Progenitor cell of endocrine pancreas (in vitro differentiated cells): ENCODE results near the gene PFKFB2. TPM values are rescaled to one million over a fixed set of nuclear protein-coding genes. Genes with fewer than 3 reads are reported as not detected.

Experiments
- DNase-seq: peaks from one replicate; pipeline ENCODE4 v3.0.0; 2021; ENCODE audit warnings: low spot score; ENCODE audit not compliant: unreplicated experiment
- H3K27ac Mint-ChIP-seq: 2 replicates; pipeline ENCODE4 v1.8.0; 2021; ENCODE audit warnings: mild to moderate bottlenecking, moderate library complexity, mixed read lengths
- H3K27me3 Mint-ChIP-seq: 2 replicates; pipeline ENCODE4 v1.8.0; 2021; ENCODE audit warnings: mixed read lengths
- H3K36me3 Mint-ChIP-seq: 2 replicates; pipeline ENCODE4 v1.8.0; 2022; ENCODE audit warnings: mixed read lengths; ENCODE audit not compliant: insufficient read depth
- H3K4me1 Mint-ChIP-seq: 2 replicates; pipeline ENCODE4 v1.8.0; 2021; ENCODE audit warnings: low read depth, mixed read lengths
- H3K4me3 Mint-ChIP-seq: 2 replicates; pipeline ENCODE4 v1.8.0; 2021; ENCODE audit warnings: low read depth, mild to moderate bottlenecking, moderate library complexity, mixed read lengths
- H3K9me3 Mint-ChIP-seq: 2 replicates; pipeline ENCODE4 v1.8.0; 2021; ENCODE audit warnings: low read depth, mixed read lengths
- CTCF ChIP-seq: fragments of 200-600 bp; sonication (generic); IDR thresholded peaks from one replicate; pipeline ENCODE4 v1.5.0; 2021; ENCODE audit warnings: antibody characterized with exemption, mild to moderate bottlenecking; ENCODE audit not compliant: unreplicated experiment
- total RNA-seq: library from RNA; stranded (reverse); gene quantifications from 2 replicates; pipeline ENCODE4 v1.2.1, GENCODE V29; 2021

Gene PFKFB2
- total RNA-seq, 1 donor from 2014 or later: 9.6 TPM

GRCh38 chr1:207056673-207057072 is 3.6 kb downstream of the PFKFB2 start:
- peaks cover 6% of the 10 kb centered on the region for H3K27me3 Mint-ChIP-seq
- H3K4me1 Mint-ChIP-seq: peaks cover 3% of the 10 kb centered on the region
- no peak for TF ChIP-seq CTCF
- H3K4me3 Mint-ChIP-seq: no peak overlapping the region
- no peaks in the 10 kb centered on the region for H3K36me3 Mint-ChIP-seq
- H3K9me3 Mint-ChIP-seq: no peaks in the 10 kb centered on the region
- no peak overlapping the region for H3K27ac Mint-ChIP-seq
- no peak for DNase-seq

GRCh38 chr1:207058252-207058651 is 5.2 kb downstream of the PFKFB2 start:
- peaks cover 6% of the 10 kb centered on the region for H3K27me3 Mint-ChIP-seq
- H3K36me3 Mint-ChIP-seq: peaks cover 7% of the 10 kb centered on the region
- H3K27ac Mint-ChIP-seq: no peak overlapping the region
- TF ChIP-seq CTCF: no peak
- no peak for DNase-seq
- H3K4me3 Mint-ChIP-seq: no peak overlapping the region
- H3K9me3 Mint-ChIP-seq: no peaks in the 10 kb centered on the region
- H3K4me1 Mint-ChIP-seq: no peaks in the 10 kb centered on the region

- peak; percentile 42 for TF ChIP-seq CTCF
- Mint-ChIP-seq H3K27me3 (peaks cover 6% of the 10 kb centered on the region), H3K36me3 (peaks cover 7% of the 10 kb centered on the region), H3K4me1 (no peaks in the 10 kb centered on the region), H3K4me3 (no peak overlapping the region), H3K27ac (no peak overlapping the region), H3K9me3 (no peaks in the 10 kb centered on the region)
- no peak for DNase-seq
Measured at GRCh38 chr1:207058878-207059867, 6.1 kb downstream of the PFKFB2 start.

GRCh38 chr1:207059881-207060280 is 6.8 kb downstream of the PFKFB2 start:
- Mint-ChIP-seq H3K4me1 (no peaks in the 10 kb centered on the region), H3K27me3 (peaks cover 1% of the 10 kb centered on the region), H3K36me3 (peaks cover 7% of the 10 kb centered on the region), H3K4me3 (no peak overlapping the region), H3K27ac (no peak overlapping the region), H3K9me3 (no peaks in the 10 kb centered on the region)
- no peak for DNase-seq
- no peak for TF ChIP-seq CTCF

GRCh38 chr1:207060596-207060995 is 7.5 kb downstream of the PFKFB2 start:
- H3K36me3 Mint-ChIP-seq: peaks cover 9% of the 10 kb centered on the region
- H3K4me3 Mint-ChIP-seq: no peak overlapping the region
- H3K27ac Mint-ChIP-seq: peak overlapping the region; percentile 12
- no peaks in the 10 kb centered on the region for H3K4me1 Mint-ChIP-seq
- H3K9me3 Mint-ChIP-seq: no peaks in the 10 kb centered on the region
- no peak for DNase-seq
- H3K27me3 Mint-ChIP-seq: no peaks in the 10 kb centered on the region
- no peak for TF ChIP-seq CTCF
